NCI-H748 (cell line): ENCODE results near the gene NGFR.
A peak's percentile ranks its signal among the peaks of the same experiment; 100 is the strongest.
"Not testable (repeated sequence)": the region's sequence is repeated elsewhere in the genome, so short reads cannot be mapped to it uniquely, and the experiment has no call there.

Source experiments
- DNase-seq: peaks from one replicate; lab custom pipeline; 2025; ENCODE audit not compliant: unreplicated experiment; lab: John Stamatoyannopoulos, UW

The NGFR gene

DNA sequence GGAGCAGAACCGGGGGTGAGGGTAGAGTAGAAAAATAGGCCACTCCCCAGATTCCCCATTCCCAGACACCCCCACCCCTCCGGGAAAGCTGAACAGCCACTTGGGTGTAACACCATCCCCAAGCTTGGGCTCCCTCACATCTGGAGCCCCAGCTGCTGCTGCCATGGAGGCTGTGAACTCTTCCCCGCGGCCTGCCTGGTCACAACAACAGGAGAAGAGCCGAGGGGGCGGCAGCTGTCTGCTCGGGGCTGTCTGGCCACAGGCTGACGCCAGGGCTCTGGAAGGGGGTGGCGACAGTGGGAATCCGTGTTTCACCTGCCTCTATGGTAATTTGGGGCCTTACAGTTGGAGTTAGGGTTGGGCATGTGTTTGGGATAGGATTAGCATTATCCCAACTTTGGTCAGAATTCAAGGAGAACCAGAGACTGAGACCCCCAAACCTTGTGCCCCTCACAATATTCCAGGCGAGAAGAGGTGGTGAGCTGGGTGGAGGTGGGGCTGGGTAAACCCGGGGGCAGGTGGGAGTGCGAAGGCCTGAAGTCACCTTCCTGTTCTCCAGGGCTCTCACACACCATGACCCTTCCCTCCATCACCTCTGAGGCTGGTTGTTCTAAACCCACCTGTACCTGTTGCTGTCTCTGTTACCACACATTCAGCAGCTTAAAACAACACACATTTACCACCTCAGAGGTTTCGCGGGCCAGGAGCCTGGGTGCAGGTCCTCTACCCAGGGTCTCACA, 50.9 kb downstream of the NGFR start:
- no peak for DNase-seq

DNA sequence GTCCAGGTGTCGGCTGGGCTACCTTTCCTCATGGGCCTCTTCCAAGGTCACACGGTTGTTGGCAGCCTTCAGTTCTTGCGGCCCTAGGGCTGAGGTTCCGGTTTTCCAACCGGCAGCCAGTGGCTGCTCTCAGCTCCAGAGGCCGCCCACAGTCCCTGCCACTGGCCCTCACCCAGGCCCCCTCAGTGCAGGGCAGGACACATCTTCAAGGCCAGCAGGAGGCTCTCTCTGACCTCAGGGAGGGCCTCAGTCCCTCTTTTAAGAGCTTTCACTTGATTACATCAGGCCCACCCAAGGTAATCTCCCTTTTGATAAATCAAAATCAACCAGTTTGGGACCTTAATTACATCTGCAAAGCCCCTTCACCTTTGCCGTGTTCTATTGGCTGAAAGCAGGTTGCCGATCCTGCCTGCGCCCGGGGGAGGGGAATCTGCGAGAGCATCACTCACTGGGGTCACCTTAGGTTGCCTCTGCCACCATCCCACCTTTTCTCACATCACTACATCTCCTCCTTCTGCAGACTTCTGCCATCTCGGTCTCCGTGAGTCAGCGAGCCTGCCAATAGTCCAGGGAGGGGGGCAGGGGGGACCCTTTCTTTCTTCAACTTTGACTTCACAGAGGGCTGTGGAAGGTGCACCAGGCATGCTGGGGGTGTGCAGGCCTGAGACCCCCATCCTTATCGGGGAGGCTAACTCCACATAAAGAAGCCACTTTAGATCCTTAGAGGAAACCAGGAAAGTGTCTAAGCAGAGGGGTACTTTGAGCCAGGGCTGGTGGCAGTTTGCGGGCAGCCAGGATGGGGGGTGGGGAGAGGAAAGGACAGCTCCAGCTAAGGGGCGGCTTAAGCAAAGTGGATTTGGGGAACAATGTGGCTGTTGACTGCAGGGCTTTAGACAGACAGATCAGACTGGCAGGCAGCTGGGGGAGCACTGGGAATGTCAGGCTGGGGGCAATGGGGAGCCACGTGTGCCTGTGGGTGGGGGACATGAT, 51.7 kb downstream of the NGFR start:
- no peak for DNase-seq

DNA sequence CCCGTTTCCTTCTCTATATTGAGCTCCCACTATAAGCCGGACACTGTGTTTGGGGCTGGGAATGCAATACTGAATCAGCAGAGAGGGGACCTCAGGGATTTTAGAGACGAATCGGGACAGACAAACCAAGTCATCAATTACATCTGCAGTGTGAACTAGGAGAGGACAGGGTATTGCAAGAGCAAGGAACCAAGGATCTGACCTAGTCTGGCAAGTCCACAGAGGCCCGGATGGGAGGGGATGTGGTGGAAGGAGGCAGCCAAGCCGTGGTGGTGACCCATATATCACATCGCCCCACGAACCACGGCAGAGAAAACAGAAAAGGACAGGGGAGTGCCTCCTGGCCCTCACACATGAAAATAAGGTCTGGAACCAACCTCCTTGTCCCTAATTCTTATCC, 52.5 kb downstream of the NGFR start:
- no peak for DNase-seq

DNA sequence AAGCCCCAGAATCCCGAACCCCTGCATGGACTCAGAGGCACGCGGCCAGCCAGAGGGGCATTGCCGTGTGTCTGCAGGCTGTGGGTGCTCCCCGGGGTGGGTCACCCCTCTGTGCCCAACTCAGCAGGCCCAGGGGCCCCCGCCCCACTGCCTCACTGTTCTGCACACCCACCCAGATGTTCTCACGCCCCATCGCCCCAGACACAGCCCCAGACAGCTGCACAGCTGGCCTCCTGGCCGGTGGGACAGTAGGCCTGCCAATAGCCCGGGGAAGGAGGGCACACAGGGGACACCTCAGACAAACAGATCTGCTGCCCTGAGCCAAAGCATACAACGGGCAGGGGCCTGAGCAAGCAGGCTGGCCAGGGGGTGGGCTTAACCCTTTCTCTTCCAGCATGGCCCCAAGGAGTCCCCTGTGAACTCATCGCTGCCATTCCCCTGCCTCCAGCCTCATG, 53.0 kb downstream of the NGFR start:
- no peak for DNase-seq

DNA sequence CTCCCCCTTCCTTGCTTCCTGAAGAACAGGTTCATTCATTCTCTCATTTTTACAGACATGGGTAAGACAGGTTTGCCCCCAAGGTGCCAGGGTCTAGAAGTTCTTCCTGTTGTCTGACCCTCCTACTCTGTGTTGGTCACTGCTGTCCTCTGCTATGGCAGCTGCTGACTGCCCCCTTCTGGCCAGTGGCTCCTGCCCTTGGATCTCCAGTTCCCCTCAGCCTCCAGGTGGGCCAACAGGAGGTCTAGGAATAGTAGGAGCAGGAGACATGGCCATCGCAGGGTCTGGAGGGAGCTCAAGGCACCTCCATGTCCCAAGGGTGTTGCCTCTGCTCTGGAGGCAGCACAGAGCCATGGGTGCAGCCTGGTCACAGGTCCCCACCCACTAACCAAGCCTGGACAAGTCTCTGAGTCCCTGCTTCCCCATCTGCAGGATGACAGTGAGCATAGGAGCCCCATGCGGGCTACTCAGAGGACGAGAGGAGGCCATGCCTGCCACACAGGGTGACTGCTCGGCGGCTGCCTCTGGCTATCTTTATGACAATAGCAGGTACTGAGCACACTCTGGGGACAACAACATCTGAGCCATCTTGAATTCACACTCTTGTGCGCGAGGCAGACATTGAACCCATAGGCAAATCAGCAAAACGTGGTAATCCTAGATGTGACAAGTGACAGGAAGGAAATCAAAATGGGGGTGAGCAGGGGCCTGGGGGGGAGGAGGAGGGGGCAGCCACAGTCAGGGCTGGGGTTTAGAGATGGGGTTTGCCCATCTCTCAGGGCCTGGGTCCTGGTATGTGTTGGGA, 53.6 kb downstream of the NGFR start:
- peak; percentile 32 for DNase-seq

DNA sequence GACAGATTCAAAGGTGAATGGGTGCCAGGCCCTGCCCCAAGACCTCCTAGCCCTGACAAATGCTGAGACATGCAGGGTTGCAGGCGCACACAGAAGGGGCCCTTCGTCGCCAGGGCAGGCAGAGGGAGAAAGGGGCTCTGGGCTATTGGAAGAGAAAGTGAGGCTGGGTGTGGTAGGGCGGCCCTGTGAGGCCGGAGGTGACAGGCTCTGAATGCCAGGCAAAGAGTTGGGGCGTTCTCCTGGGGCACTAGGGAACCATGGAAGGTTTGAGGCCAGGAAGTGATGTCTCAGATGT, 54.2 kb downstream of the NGFR start:
- DNase-seq: no peak

DNA sequence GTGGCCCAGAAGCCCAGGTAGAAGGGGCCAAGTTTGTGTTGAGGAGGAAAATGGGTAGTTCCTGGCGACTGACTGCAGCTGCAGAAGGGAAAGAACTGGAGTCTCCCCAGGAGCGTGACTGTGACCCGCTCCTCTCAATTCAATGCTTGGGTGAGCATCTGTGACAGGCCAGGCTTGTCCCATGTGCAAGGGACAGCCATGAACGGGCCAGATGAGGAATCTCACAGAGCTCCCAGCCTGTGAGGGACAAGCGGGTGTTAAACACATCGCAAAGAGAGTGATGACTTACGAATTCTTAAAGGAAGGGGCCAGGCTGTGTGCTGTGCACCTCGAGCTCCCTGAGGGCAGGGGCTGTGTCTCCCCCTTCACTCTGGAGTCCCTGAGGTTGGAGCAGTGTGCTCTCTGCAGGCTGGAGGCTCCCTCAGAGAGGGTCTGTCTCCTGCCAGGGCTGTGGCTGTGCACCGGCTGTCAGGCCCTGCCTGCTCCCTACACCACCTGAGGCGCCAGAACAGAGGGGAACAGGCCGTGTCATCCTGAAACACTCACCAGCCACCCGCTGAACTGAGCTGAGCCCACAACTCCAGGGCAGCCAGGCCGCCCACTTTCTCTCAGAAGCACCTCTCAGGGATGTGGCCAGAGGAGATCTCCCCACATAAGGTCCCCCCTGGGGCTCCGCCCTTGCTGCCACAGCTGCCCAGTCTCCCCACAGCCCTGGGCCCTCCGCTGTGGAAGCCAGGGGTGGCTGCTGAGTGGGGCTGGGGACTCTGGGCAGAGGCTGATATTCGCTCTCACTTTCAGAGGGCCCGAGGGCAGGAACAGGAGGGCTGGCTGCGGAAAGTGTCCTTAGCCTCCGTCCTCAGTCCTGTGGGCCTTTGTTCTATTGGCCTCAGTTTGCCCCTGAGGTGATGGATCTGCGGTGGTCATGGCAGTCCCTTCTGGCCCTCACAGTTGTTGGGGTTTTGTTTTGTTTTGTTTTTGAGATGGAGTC, 54.9 kb downstream of the NGFR start:
- no peak for DNase-seq

DNA sequence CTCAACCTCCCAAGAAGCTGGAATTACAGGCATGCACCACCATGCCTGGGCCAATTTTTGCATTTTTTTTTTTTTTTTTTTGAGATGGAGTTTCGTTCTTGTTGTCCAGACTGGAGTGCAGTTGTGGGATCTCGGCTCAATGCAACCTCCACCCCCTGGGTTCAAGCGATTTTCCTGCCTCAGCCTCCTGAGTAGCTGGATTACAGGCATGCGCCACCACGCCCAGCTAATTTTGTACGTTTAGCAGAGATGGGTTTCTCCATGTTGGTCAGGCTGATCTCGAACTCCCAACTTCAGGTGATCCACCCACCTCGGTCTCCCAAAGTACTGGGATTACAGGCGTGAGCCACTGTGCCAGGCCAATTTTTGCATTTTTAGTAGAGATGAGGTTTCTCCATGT, 55.7 kb downstream of the NGFR start:
- not testable (repeated sequence) for DNase-seq

DNA sequence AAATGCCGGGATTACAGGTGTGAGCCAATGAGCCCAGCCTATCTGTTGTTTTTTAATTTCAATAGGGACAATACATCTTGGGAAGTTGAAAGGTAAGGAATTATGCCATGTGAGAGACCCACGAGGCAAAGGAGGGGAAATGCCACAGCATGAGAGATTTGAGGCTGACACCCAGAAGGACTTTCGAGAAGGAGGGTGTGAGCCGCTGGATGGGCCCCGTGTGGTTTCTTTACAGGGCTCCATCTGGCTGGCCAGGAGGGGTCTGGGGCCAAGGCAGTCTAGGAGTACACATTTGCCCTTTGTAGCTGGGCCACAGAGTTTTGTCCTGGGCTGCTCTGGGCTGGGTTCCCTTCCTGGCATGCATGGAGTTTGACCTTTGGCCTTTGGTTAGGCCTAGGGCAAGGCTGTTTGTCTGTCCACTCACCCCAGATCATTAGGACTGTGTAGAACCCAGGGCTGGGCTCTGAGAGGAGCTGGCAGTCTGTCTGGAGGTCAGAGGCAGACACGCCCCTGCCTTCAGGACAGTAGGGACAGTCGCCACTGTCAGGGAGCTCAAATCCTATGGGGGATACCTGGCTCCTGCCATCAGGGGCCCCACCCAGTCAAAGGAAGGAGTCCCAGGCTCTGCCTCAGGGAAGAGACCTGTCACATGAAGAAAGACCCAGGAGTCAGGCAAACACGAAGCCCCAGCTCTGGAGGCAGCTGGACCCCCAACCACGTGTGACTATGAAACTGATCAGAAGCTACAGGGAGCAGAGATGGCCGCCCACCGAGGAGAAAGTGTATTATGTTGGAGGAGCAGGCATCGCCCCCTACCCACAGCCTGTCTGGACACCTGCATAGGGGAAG, 56.4 kb downstream of the NGFR start:
- DNase-seq: no peak

DNA sequence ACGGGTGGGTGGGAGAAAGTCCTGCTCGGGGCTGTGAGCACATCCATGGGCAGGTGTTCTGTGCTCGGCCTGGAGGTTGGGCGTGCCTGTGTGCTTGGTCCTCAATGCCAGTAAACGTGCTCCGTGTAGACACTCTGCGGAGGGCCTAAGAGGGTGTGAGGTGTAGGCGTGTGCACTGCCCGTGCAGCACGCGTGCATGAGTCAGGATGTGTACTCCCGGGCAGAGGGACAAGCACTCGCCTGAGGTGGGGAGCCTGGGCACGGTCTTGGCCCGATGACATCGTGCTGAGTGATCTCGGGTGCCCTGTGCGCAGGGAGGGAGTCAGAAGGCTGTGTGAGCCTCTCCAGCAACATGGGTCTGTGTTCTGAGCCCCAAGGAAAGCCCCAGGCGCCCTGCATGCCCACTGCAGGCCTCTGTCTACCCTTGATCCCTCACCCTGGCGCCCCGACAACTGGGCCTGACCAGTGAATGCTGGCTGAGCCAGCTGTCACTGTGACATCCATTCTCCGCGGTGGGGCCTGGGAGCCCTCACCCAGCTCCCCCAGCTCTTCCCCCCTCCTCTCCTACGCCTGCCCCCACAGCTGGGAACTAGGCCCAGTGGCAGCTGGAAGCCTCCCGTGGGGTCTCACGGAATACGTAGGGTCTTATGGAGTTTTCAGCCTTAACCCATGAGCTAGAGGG, 57.1 kb downstream of the NGFR start:
- DNase-seq: no peak

DNA sequence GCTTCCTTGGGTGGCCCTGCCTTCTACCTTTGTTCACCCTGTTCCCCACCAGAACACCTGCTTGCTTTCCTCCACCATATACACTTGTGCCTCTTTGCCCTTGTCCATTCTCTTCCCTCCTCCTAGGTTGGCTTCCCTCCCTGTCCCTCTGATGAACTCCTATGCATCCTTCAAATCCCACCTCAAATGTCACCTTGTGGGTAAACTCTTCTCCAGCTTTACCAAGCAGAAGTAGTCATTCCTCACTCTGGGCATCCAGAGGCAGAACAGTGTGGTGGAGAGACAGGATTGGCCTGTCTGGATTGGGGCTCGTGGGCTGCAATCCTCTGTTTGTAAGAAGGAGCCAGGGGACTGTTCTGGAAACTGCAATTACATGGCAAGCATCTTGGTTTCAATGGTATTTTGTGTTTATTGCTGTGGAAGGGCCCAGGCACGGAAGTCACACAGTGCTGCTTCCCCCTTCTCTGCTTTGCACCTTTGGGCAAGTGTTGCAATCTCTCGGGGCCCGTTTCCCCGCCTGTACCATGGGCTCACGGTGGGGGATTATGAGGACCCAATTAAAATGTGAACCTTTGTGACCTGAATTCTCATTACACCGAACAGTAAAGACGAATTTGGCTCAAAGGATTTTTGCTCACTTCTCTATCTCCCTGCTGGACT, 58.7 kb downstream of the NGFR start:
- no peak for DNase-seq

DNA sequence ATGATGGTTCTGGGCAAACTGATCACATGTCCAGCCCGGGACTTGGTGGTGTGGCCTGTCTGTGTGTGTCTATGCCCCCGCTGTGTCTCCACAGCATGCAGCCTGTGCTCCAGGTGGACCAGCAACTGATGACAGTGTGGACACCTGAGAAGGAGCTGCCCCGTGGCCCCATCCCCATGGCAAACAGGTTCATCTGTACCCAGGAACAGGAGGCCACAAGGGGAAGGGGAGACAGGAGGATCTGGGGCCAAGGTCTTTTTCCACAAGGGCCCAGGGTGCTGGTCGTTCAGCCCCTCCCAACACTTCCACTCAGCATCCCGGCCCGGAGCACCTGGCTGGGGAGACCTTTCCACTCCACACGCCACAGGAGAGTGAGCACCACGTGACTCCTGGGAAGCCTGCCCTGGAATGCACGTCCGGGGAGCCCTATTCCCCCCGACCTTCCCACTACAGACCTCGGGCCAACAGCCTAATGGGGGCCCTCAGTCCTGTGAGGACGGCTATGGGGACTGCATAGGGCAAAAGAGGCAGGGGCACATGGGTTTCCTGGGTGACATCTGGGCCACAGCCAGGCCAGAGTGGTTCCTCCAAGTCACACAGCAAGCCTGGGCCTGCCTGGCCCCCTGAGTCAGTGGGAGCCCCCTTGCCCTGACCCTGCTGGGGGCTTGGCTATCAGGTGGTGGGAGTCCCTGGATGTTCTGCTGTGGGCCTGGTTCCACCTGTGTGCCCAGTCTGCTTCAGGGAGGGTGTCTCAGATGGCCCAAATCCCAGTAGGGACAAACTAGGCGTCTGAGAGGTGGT, 59.8 kb downstream of the NGFR start:
- no peak for DNase-seq

DNA sequence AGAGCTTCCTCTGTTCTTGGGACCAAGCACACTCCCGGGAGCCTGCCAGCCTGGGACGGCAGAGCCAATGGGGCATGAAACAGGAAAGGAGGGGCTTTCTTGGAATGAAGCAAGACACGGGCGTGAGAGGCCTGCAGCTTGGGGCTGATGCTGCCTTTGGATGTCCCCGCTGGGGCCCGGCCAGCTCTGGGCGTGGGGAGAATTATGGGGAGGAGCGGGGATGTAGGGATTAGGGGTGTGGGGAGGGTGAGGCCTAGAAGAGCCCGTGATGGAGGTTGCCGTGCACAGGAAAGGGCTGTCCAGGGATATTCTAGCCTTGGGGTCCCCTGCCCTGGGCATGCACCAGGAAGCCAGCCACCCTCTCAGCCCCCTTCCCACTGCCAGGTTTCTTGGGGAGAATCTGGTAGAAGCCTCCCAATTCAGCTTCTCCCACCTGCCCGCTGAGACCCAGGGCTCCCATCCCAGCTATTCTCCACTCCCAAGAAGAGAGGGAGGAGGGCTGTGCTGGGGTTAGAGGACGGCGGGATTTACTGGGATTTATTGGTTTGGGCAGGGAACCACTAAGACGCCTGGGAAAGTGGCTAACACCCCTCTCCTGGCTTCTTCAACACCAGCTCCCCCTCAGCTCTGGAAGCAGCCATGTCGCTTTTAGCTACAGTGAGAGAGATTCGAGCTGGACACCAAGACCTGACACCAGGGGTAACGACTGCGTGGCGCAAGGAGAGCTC, 60.6 kb downstream of the NGFR start:
- no peak for DNase-seq

DNA sequence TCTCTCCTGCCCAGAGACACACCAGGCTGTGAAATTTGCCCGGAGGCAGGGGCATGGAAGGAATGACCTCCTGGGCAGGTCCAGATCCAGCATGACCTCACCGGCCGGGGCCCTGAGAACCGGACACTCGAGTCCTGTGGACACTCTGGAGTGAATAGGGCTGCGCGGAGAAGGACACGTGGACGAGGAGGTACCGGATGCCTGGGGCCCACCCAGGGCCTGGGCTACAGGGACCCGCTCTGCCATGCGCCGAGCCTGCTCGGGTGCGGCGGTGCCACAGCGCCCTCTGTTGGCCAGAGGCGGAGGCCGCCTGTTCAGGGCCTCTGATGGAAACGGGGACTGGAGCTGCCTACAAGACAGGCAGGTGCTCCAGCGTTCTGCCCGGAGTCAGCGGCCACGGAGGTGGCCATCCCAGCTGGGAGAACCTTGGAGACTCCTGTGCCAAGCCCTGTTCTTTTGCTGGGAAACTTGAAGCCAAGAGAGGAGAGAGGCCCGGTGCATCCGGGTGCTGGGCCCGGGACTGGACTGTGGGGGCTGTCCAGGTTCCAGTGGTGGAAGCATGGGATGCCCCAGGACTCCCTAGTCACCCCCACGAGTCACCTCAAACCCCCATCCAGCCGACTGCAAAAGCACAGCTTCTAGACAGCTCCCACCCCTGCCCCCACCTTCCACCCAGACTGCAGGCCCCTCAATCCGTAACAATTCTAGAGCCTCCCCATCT, 61.3 kb downstream of the NGFR start:
- peak; percentile 79 for DNase-seq

DNA sequence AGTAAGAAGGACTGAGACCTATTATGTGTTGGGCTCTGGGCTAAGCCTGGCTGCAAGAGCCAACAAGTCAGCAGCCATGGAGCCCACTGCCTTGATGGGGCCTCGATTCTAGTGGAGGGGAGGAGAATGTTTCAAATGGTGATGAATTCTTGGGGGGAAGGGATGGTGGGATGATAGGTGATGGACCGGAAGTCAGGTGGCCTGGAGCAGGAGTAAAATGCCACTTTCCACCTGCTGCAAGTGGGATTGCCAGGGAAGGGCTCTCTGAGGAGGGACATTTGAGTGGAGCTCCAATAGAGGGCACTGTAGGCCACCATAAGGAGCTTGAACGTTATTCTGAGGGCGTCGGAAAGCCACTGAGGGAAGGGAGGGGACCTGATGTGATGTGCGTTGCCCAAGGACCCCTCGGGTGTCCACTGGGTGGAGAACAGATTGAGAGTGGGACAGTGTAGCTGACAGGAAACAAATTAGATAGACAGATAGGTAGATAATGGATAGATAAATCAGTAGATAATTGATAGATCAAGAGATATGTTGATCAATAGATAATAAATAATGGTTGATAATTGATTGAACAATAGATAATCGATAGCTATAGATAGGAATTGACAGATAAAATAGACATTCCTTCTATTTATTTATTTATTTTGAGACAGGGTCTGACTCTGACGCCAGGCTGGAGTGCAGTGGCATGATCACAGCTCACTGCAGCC, 62.4 kb downstream of the NGFR start:
- peak; percentile 67 for DNase-seq
